A549 (cell line): ENCODE data around the gene ANKS1B. TPM values are rescaled to one million over a fixed set of nuclear protein-coding genes. Genes with fewer than 3 reads are reported as not detected.
A peak's percentile ranks its signal among the peaks of the same experiment; 100 is the strongest.

Experiments used
- ATAC-seq, 2 experiments: fragments of 200-7000 bp in 1 of 2; fragments of >200 bp in 1 of 2; cut with Nextera tagmentation in 1 of 2; cut with Tn5 transposase in 1 of 2; 3 replicates each; pipeline versions ENCODE4 v1.8.0 to v1.9.1; 2018 to 2020; ENCODE audit warnings: mild to moderate bottlenecking in 1 of 2, moderate library complexity in 1 of 2
- CTCF ChIA-PET: fragments of 300-600 bp; sonication (Branson Sonifier 250); formaldehyde crosslinking; extraction: SDS; loops from one replicate; lab custom pipeline; 2021; ENCODE audit warnings: antibody characterized with exemption, inconsistent platforms; lab: Yijun Ruan, JAX
- POLR2A ChIA-PET: fragments of 350-600 bp; formaldehyde crosslinking; extraction: SDS; loops from one replicate; lab custom pipeline; 2021; ENCODE audit warnings: antibody characterized with exemption, inconsistent platforms; lab: Yijun Ruan, JAX
- DNase-seq, 2 experiments: peaks; one replicate each; pipeline versions ENCODE4 v3.0.0 to v3.0.0-alpha.2; 2011 to 2016; ENCODE audit warnings: low read depth in 1 of 2, low spot score in 1 of 2
- FAIRE-seq: peaks from 2 replicates; lab custom pipeline; 2011; peaks lifted over from hg19 to GRCh38; lab: Jason Lieb, UNC
- H3K27ac ChIP-seq, 2 experiments: fragments of >200 bp; sonication (Bioruptor Twin); formaldehyde crosslinking; 3 replicates each; pipeline ENCODE4 v1.5.1; 2016 to 2017
- H3K4me1 ChIP-seq: fragments of >200 bp; sonication (Bioruptor Twin); formaldehyde crosslinking; 3 replicates; pipeline ENCODE4 v1.6.1; 2016
- H3K4me2 ChIP-seq: fragments of >200 bp; sonication (Bioruptor Twin); formaldehyde crosslinking; 3 replicates; pipeline ENCODE4 v1.6.1; 2016
- H3K4me3 ChIP-seq: fragments of >200 bp; sonication (Bioruptor Twin); formaldehyde crosslinking; 3 replicates; pipeline ENCODE4 v1.5.1; 2016
- H3K9me3 ChIP-seq: fragments of >200 bp; sonication (Bioruptor Twin); formaldehyde crosslinking; 3 replicates; pipeline ENCODE4 v1.6.1; 2016
- CBX8 ChIP-seq: fragments of 200-600 bp; sonication (generic); IDR thresholded peaks from 2 replicates; pipeline ENCODE4 v1.6.1; 2016
- CHD4 ChIP-seq: fragments of 200-600 bp; sonication (generic); IDR thresholded peaks from 2 replicates; pipeline ENCODE4 v1.6.1; 2016; ENCODE audit warnings: antibody characterized with exemption, mild to moderate bottlenecking, borderline replicate concordance
- E2F6 ChIP-seq: IDR thresholded peaks from 2 replicates; pipeline ENCODE4 v1.6.1; 2012; ENCODE audit warnings: low read depth, borderline replicate concordance
- EP300 ChIP-seq, 2 experiments: fragments of >200 bp; sonication (Bioruptor Twin); formaldehyde crosslinking; IDR thresholded peaks; 2 replicates in 1 of 2; 3 replicates in 1 of 2; pipeline ENCODE4 v1.6.1; 2016 to 2017
- ESRRA ChIP-seq: fragments of 150-350 bp; IDR thresholded peaks from 2 replicates; pipeline ENCODE4 v1.6.1; 2014; ENCODE audit warnings: mild to moderate bottlenecking, low read length, borderline replicate concordance
- FOSB ChIP-seq: fragments of 250-450 bp; sonication (Bioruptor Pico); IDR thresholded peaks from 2 replicates; pipeline ENCODE4 v1.5.0; 2020; ENCODE audit warnings: mild to moderate bottlenecking, moderate library complexity
- FOSL2 ChIP-seq, 2 experiments: fragments of 450-650 bp in 1 of 2; fragments of >200 bp in 1 of 2; sonication (Bioruptor Twin) in 1 of 2; formaldehyde crosslinking; IDR thresholded peaks; 2 replicates each; pipeline versions ENCODE4 v1.5.0 to v1.6.1; 2016 to 2020; ENCODE audit warnings: mild to moderate bottlenecking in 1 of 2, moderate library complexity in 1 of 2
- GATA3 ChIP-seq: IDR thresholded peaks from 2 replicates; pipeline ENCODE4 v1.6.1; 2012; ENCODE audit warnings: borderline replicate concordance
- HOXB5 ChIP-seq: fragments of 250-450 bp; sonication (Bioruptor Pico); IDR thresholded peaks from 2 replicates; pipeline ENCODE4 v1.5.0; 2020; ENCODE audit warnings: mild to moderate bottlenecking, moderate library complexity
- JUN ChIP-seq, 2 experiments: fragments of >200 bp; sonication (Bioruptor Twin); formaldehyde crosslinking; IDR thresholded peaks; 2 replicates in 1 of 2; 3 replicates in 1 of 2; pipeline ENCODE4 v1.6.1; 2016 to 2017
- KDM1A ChIP-seq: fragments of 200-600 bp; sonication (generic); IDR thresholded peaks from 2 replicates; pipeline ENCODE4 v1.6.1; 2016; ENCODE audit warnings: low read depth, mild to moderate bottlenecking
- MAFK ChIP-seq: fragments of 450-650 bp; IDR thresholded peaks from 2 replicates; pipeline ENCODE4 v1.6.1; 2014; ENCODE audit not compliant: partially characterized antibody
- NPAS2 ChIP-seq: fragments of 250-450 bp; sonication (Bioruptor Pico); IDR thresholded peaks from 2 replicates; pipeline ENCODE4 v1.8.0; 2022; ENCODE audit warnings: mild to moderate bottlenecking, moderate library complexity, borderline replicate concordance
- PBX3 ChIP-seq: IDR thresholded peaks from 2 replicates; pipeline ENCODE4 v1.6.1; 2012
- POLR2AphosphoS2 ChIP-seq: conservative IDR thresholded peaks from 2 replicates; pipeline ENCODE4 v1.6.1; 2012; ENCODE audit warnings: low read length, improper control_type of control experiment, inconsistent platforms
- RCOR1 ChIP-seq: fragments of 150-350 bp; IDR thresholded peaks from 2 replicates; pipeline ENCODE4 v1.6.1; 2014; ENCODE audit warnings: antibody characterized with exemption, low read length, low read depth
- SREBF2 ChIP-seq: fragments of 450-650 bp; IDR thresholded peaks from 2 replicates; pipeline ENCODE4 v1.6.1; 2014; ENCODE audit warnings: mild to moderate bottlenecking, moderate library complexity
- ZC3H11A ChIP-seq: fragments of 450-650 bp; IDR thresholded peaks from 2 replicates; pipeline ENCODE4 v1.6.1; 2014; ENCODE audit warnings: antibody characterized with exemption, mild to moderate bottlenecking
- WGBS: methylation state at CpG from one replicate; pipeline ENCODE4 v1.1.6; 2017; ENCODE audit errors: missing lambda C conversion rate; 5-methylcytosine and 5-hydroxymethylcytosine counted together
- polyA plus RNA-seq, 4 experiments: library from polyadenylated mRNA; depleted of rRNA in 3 of 4; stranded (reverse); fragments of >200 nt; fragmentation: RNase III in 1 of 4; extraction: RNeasy Plus Mini Kit Qiagen cat#74134 plus additional on column Dnase treatment in 1 of 4; gene quantifications; 2 replicates in 3 of 4; 3 replicates in 1 of 4; pipeline ENCODE4 v1.2.3, GENCODE V29; 2011 to 2017
- TF ChIP-seq, protein P1 (sequence below): fragments of 450-650 bp; IDR thresholded peaks from 2 replicates; pipeline ENCODE4 v1.6.1; 2014; ENCODE audit warnings: antibody characterized with exemption
- TF ChIP-seq, protein P2 (sequence below): fragments of 250-450 bp; sonication (Bioruptor Pico); IDR thresholded peaks from 2 replicates; pipeline ENCODE4 v1.5.0; 2021; ENCODE audit warnings: mild to moderate bottlenecking, moderate library complexity, borderline replicate concordance

ANKS1B gene
- polyA plus RNA-seq, 2 of the 4 experiments (the other 2 are of a cell fraction): 1.5 to 2.2 TPM

GRCh38 chr12:99444859-99445316 lies 539.8 kb downstream of the ANKS1B start (continued):
- no peak for TF ChIP-seq NPAS2
- no peak for TF ChIP-seq SREBF2
- peak; percentile 45 for TF ChIP-seq MAFK
- no peak for TF ChIP-seq HOXB5 (CRISPR knock-in tag)
- TF ChIP-seq RCOR1: no peak
- no peak for TF ChIP-seq E2F6
- TF ChIP-seq JUN (IDR thresholded peaks at IDR 0.05): peak in 1 of 2 experiments; percentile 30; a peak in 1 of 5 replicates

DNA sequence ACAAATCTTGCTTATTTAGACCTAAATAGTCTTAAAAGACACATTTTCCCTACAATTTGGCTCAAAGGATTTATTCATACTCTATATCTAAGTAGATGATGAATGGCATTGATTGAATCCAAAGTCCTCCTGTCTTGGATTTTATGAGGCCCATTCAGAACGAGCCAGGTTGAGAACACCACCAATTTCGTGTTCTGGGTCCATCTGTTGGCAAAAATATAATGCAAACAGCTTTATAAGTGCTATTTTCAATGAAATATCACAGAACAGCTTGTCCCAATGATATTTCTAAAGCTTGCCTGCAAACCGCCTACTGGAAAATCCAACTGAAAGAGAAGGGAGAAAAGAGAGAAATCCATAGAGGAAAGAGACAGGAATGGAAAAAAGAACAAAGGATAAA lies 542.0 kb downstream of the ANKS1B start:
- WGBS: 15% methylated on average over 3 of the region's 3 CpGs
- no peak for TF ChIP-seq FOSB (CRISPR knock-in tag)
- no peak for TF ChIP-seq ESRRA
- no peak for TF ChIP-seq EP300 (IDR thresholded peaks at IDR 0.05)
- no peak for TF ChIP-seq POLR2AphosphoS2
- TF ChIP-seq CBX8: no peak
- TF ChIP-seq, protein P1, sequence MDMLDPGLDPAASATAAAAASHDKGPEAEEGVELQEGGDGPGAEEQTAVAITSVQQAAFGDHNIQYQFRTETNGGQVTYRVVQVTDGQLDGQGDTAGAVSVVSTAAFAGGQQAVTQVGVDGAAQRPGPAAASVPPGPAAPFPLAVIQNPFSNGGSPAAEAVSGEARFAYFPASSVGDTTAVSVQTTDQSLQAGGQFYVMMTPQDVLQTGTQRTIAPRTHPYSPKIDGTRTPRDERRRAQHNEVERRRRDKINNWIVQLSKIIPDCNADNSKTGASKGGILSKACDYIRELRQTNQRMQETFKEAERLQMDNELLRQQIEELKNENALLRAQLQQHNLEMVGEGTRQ: no peak
- no peak for TF ChIP-seq SREBF2
- TF ChIP-seq PBX3: no peak
- Histone ChIP-seq H3K9me3 (peaks cover 6% of the 10 kb centered on the region; the same call in 2 of the 3 replicates), H3K4me1 (peaks cover 15% of the 10 kb centered on the region; the same call in 2 of the 3 replicates), H3K27ac (no peak overlapping the region), H3K4me3 (no peak overlapping the region), H3K4me2 (no peak overlapping the region)
- no peak for ATAC-seq
- ChIA-PET POLR2A (no interaction called here), CTCF (interaction anchor here (0.8 to 1.0 kb wide), 2 partner anchors 55 to 217 kb away, joined by 3 read pairs; no protein-coding TSS in a partner anchor)
- DNase-seq: no peak
- FAIRE-seq: no peak

DNA sequence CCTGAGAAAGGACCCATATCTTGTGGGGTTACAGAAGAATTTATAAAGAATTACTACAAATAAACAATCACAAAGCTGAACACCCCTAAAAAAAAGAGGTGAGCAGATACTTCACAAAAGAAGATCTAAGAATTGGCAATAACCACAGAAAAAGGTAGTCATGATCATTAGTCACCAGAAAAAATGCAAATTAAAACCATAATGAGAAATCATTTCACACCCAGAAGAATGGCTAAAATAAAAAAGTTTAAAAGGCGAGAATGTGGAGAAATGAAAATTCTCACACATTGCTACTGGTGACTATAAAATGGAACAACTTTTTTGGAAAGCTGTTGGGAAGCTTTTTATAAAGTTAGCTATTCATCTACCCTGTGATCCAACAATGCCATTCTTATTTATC lies 545.3 kb downstream of the ANKS1B start:
- peaks cover 8% of the 10 kb centered on the region; the same call in 2 of the 3 replicates for H3K4me1 ChIP-seq
- ATAC-seq (no peak), DNase-seq (no peak), FAIRE-seq (no peak)
- ChIA-PET POLR2A (no interaction called here), CTCF (no interaction called here)
- H3K4me2 ChIP-seq: no peak overlapping the region
- no peak overlapping the region for H3K4me3 ChIP-seq
- H3K9me3 ChIP-seq: no peaks in the 10 kb centered on the region
- H3K27ac ChIP-seq: no peak overlapping the region
- 31% methylated on average over 1 of the region's 1 CpG for WGBS
- TF ChIP-seq FOSL2 (IDR thresholded peaks at IDR 0.05) (no peak), FOSL2 (CRISPR knock-in tag; IDR thresholded peaks at IDR 0.05) (no peak), JUN (IDR thresholded peaks at IDR 0.05) (no peak), ZC3H11A (no peak), GATA3 (no peak), KDM1A (no peak), CHD4 (no peak)
- TF ChIP-seq, protein P2, sequence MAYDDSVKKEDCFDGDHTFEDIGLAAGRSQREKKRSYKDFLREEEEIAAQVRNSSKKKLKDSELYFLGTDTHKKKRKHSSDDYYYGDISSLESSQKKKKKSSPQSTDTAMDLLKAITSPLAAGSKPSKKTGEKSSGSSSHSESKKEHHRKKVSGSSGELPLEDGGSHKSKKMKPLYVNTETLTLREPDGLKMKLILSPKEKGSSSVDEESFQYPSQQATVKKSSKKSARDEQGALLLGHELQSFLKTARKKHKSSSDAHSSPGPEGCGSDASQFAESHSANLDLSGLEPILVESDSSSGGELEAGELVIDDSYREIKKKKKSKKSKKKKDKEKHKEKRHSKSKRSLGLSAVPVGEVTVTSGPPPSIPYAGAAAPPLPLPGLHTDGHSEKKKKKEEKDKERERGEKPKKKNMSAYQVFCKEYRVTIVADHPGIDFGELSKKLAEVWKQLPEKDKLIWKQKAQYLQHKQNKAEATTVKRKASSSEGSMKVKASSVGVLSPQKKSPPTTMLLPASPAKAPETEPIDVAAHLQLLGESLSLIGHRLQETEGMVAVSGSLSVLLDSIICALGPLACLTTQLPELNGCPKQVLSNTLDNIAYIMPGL (CRISPR knock-in tag): no peak
